Memory B cell (primary cell): ENCODE results near the gene FOLR1.
A peak's percentile ranks its signal among the peaks of the same experiment; 100 is the strongest.

Experiments
- ATAC-seq: fragments of 150-1000 bp; cut with Tn5 transposase; 2 replicates; pipeline ENCODE4 v1.10.0; 2021; ENCODE audit warnings: low read depth, mild to moderate bottlenecking, moderate library complexity
- DNase-seq, 2 donors: peaks; one replicate each; pipeline ENCODE4 v3.0.0; 2022; ENCODE audit warnings: low spot score in 2 of 2
- H3K27ac Mint-ChIP-seq: one replicate; pipeline ENCODE4 v1.8.0; 2022; ENCODE audit warnings: mild to moderate bottlenecking, moderate library complexity, mixed read lengths
- H3K27me3 Mint-ChIP-seq: one replicate; pipeline ENCODE4 v1.8.0; 2022; ENCODE audit warnings: mixed read lengths
- H3K36me3 Mint-ChIP-seq: one replicate; pipeline ENCODE4 v1.8.0; 2022; ENCODE audit warnings: mild to moderate bottlenecking, mixed read lengths
- H3K4me1 Mint-ChIP-seq: one replicate; pipeline ENCODE4 v1.8.0; 2022; ENCODE audit warnings: mixed read lengths
- H3K4me3 Mint-ChIP-seq: one replicate; pipeline ENCODE4 v1.8.0; 2022; ENCODE audit warnings: mild to moderate bottlenecking, moderate library complexity, mixed read lengths
- H3K9me3 Mint-ChIP-seq: one replicate; pipeline ENCODE4 v1.8.0; 2022; ENCODE audit warnings: mixed read lengths

Gene FOLR1

DNA sequence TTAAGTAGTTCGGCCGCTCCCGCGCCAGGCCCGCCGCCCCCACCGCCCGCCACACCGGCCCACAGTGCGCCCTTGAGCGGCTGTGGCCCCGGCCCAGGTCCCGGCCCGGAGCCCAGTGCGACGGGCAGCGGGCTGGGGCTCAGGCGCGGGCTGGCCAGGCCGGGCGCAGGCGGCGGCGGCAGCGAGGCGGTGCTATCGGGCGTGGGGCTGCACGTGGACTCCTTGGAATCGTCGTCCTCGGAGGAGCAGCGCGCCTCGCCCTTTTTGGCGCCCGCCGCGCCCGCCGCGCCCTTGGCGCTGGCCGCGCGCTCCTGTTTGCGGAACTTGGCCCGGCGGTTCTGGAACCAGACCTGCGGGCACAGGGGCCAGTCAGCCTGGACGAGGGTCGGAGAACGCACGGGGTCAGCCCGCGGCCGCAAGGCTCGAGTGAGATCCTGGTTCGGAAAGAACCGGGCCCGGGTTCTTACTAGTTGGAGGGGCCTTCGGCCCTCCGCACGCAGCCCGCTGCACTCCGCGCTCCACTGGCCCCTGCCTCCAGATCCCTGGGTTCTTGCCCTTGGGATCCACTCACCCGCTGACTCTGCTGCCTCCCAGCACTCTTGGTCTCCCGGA lies 48.0 kb downstream of the FOLR1 start:
- peaks cover 33% of the 10 kb centered on the region for H3K27me3 Mint-ChIP-seq
- peaks cover 2% of the 10 kb centered on the region for H3K9me3 Mint-ChIP-seq
- DNase-seq (no peak), ATAC-seq (peak; percentile 13)
- H3K27ac Mint-ChIP-seq: no peak overlapping the region
- H3K4me1 Mint-ChIP-seq: peaks cover 27% of the 10 kb centered on the region
- peaks cover 8% of the 10 kb centered on the region for H3K36me3 Mint-ChIP-seq
- peak overlapping the region; percentile 78 for H3K4me3 Mint-ChIP-seq

DNA sequence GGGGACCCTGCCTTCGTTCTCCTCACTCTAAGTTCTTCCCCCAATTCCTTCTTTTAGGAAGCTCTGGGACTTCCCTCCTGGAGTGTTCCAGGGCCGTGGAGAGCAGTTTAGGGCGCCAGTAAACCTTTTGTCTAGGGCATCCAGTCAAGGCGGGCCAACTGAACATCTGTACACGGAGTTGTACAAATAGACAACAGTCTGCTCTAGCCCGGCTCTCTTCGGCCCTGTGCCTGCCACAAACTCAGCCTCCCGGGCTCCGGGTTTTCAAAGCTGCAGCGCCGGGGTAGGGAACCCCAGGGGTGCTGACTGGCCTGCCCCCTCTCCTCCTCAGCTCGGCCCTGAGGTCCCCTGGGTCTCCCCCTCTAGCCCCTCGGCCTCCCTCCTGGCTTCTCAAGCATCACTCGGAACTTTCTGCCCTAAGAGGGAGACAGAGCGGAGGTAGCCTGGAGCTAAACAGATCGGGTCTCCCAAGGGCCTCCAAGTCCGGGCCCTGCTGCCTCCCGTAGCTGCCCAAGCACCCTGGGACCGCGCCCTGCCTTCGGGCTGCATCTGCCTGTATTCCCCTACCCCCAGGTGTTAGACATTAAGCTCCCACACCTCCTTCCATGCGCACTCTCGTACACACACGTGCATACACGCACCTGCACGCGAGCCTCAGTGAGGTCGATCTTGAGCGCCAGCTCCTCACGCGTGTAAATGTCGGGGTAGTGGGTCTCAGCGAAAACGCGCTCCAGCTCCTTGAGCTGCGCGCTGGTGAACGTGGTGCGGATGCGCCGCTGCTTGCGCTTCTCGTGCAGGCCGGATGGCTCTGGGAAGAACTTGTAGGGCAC lies 48.7 kb downstream of the FOLR1 start:
- Mint-ChIP-seq H3K27me3 (peaks cover 33% of the 10 kb centered on the region), H3K27ac (no peak overlapping the region), H3K4me1 (peaks cover 27% of the 10 kb centered on the region), H3K36me3 (peaks cover 8% of the 10 kb centered on the region), H3K9me3 (peaks cover 2% of the 10 kb centered on the region), H3K4me3 (peak overlapping the region; percentile 78)
- DNase-seq: no peak
- ATAC-seq: peak; percentile 36

- DNase-seq (no peak), ATAC-seq (no peak)
- Mint-ChIP-seq H3K9me3 (peaks cover 2% of the 10 kb centered on the region), H3K27ac (no peak overlapping the region), H3K4me1 (peaks cover 27% of the 10 kb centered on the region), H3K27me3 (peaks cover 33% of the 10 kb centered on the region), H3K4me3 (peak overlapping the region; percentile 47), H3K36me3 (peaks cover 8% of the 10 kb centered on the region)
Observed at GRCh38 chr11:72241291-72241781, 49.4 kb downstream of the FOLR1 start.

DNA sequence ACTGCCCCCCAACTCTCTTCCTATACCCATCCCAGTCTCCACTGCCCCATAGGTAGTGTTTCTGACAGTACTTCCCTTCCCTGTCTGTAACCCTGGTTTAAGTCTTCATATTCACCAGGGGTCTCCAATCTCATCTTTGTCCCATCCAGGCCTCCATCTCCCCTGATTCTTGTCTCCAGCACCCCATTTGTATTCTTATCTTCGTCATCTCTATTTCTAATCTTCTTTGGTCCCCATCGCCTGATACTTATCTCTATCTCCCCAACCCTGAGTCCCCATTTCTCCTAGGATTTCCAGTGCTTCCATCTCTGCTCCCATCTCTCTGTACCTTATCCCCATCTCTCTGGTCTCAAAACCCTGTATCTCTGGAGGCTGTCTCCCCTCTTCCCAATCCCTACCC lies 50.2 kb downstream of the FOLR1 start:
- Mint-ChIP-seq H3K9me3 (peaks cover 2% of the 10 kb centered on the region), H3K4me1 (peaks cover 27% of the 10 kb centered on the region), H3K36me3 (peaks cover 6% of the 10 kb centered on the region), H3K27me3 (peaks cover 33% of the 10 kb centered on the region), H3K4me3 (no peak overlapping the region), H3K27ac (no peak overlapping the region)
- ATAC-seq: no peak
- no peak for DNase-seq

DNA sequence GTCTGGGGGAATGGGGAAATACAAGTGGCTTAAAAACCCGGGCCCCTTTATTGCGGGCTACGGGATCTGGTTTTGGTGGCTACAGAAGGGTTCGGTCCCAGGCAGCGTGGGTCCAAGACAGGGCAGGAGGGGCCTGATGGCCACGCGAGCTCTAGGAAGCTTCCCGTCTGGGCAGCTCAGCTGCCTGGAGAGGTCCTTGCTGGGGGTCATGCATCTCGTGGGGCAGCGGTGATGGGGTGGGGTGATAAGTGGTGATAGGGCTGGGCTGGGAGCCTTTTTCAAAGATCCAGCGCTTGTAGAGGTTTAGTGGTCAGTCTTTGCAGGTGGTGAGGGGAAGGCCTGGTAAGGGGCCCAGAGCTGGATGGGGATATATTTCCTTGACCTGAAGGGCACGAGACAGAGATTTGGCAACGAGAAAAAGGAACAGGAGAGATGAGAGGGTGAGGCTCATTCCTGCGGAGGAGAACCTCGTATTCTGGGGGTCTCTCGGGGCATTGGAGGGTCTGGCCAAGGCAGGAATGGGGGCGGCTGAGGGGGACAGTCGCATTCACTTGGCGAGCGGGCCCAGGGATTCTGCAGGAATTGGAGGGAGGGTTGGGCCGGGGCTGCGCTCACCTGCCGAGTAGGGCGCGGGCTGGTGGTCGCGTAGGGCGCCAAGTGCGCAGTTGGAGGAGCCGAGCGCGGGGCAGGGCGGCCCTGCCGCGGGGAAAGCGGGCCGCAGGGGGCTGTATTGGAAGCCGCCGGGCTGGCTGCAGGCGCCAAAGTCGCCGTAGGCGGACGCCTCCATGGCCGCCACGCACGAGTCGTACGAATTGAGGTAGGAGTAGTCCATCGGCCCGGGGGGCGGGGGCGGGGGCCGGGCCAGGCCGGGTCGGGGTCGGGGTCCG lies 51.5 kb downstream of the FOLR1 start:
- Mint-ChIP-seq H3K36me3 (peaks cover 6% of the 10 kb centered on the region), H3K27me3 (peaks cover 33% of the 10 kb centered on the region), H3K4me3 (no peak overlapping the region), H3K4me1 (peaks cover 27% of the 10 kb centered on the region), H3K9me3 (peaks cover 2% of the 10 kb centered on the region), H3K27ac (no peak overlapping the region)
- DNase-seq (no peak), ATAC-seq (no peak)

GRCh38 chr11:72244060-72244360 lies 52.1 kb downstream of the FOLR1 start, which contains the start of gene PHOX2A:
TSS of gene PHOX2A (minus strand) at chr11:72244176. CDS start at chr11:72244004, 172 bp downstream.
- H3K27ac Mint-ChIP-seq: no peak within 1 kb of the TSS
- peaks cover 6% of the 10 kb centered on the region for H3K36me3 Mint-ChIP-seq
- DNase-seq (no peak), ATAC-seq (no peak)
- peak within 1 kb of the TSS; percentile 15 for H3K4me3 Mint-ChIP-seq
- peaks cover 33% of the 10 kb centered on the region for H3K27me3 Mint-ChIP-seq
- H3K9me3 Mint-ChIP-seq: peaks cover 2% of the 10 kb centered on the region
- peaks cover 27% of the 10 kb centered on the region for H3K4me1 Mint-ChIP-seq

DNA sequence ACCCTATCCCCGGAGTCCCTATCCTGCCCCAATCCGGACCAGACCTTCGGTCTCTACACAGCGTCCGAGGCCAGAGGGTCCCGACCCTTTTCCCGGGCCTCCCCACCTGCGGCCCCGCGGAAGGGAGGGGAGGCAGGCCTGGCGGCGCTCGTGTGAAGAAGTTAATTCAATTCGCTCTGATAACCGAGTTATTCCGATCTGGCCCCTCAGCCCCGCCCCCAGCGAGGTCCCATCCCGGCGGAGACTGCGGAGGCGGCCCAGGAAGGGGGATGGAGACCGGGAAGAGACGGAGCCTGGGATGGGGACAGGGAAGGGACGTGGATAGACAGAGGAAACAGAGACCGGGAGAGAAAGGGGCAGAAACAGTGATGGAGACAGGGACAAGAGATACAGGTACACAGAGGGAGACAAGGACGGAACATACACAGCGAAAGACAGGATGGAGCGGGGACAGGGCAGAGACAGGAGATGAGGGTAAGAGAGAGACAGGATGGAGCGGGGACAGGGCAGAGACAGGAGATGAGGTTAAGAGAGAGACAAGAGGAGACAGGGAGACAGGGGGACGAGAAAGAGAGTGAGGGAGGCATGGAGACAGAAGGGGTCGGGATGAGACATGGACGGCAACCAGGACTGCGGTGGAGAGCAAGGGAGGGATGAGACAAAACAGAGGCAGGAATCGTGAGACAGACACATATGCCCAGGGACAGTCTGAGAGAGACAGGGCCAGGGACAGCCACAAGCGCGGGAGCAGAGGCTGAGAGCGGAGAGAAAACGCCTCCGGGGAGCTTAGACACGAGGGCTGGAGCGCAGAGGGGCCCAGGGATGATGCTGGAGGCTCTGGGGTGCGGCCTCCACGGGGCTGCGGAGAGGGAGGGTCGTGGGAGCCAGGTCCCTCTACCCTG lies 52.7 kb downstream of the FOLR1 start:
- ATAC-seq (no peak), DNase-seq (no peak)
- Mint-ChIP-seq H3K27ac (no peak overlapping the region), H3K4me1 (peaks cover 24% of the 10 kb centered on the region), H3K4me3 (peak overlapping the region; percentile 15), H3K9me3 (peaks cover 2% of the 10 kb centered on the region), H3K36me3 (peaks cover 6% of the 10 kb centered on the region), H3K27me3 (peaks cover 31% of the 10 kb centered on the region)

DNA sequence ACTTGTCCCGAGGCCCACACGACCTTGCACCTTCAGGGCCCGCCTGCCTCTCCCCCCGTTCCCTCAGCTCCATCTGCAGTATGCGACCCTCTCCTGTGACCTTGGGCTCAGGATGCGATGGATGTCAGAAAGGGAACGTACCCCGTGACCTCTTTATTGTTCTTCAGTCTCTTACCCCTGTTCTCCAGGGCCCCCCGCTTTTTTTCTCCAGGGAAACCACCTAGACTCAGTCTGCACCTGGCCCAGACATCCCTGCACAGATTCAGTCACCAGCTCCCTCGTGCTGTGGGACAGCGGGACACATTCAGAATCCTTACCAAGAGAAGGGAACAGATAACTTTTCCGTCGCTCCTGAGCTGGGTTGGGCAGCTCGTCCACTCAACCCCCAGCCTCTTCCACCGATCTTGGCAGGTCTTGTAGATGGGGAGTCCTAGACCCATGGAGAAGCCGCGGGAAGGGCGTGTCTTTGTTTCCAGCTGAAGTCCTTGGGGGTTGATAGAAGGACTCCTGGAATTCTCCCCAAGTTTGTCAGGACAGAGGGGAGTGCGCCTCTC lies 53.4 kb downstream of the FOLR1 start:
- H3K36me3 Mint-ChIP-seq: peaks cover 6% of the 10 kb centered on the region
- no peak overlapping the region for H3K4me3 Mint-ChIP-seq
- H3K27me3 Mint-ChIP-seq: peaks cover 30% of the 10 kb centered on the region
- peaks cover 2% of the 10 kb centered on the region for H3K9me3 Mint-ChIP-seq
- peaks cover 22% of the 10 kb centered on the region for H3K4me1 Mint-ChIP-seq
- ATAC-seq (peak; percentile 39), DNase-seq (no peak)
- no peak overlapping the region for H3K27ac Mint-ChIP-seq
